UCSD-AML1 (cell line): ENCODE results near the gene ATP6V1F.
A peak's percentile ranks its signal among the peaks of the same experiment; 100 is the strongest.

Experiments
- DNase-seq: peaks from one replicate; lab custom pipeline; 2025; ENCODE audit not compliant: unreplicated experiment; lab: John Stamatoyannopoulos, UW

Gene ATP6V1F

GRCh38 chr7:128867241-128867640 is 4.6 kb downstream of the ATP6V1F start:
- DNase-seq = no peak

GRCh38 chr7:128867842-128868623 is 5.4 kb downstream of the ATP6V1F start:
- DNase-seq = no peak

GRCh38 chr7:128868624-128869137 is 6.0 kb downstream of the ATP6V1F start:
- DNase-seq = no peak

GRCh38 chr7:128869138-128869943 is 6.7 kb downstream of the ATP6V1F start:
- no peak for DNase-seq

GRCh38 chr7:128869944-128870285 is 7.3 kb downstream of the ATP6V1F start:
- DNase-seq = no peak

- no peak for DNase-seq
Observed at GRCh38 chr7:128871050-128871449, 8.4 kb downstream of the ATP6V1F start.

GRCh38 chr7:128872394-128872824 is 9.8 kb downstream of the ATP6V1F start:
- DNase-seq = no peak

GRCh38 chr7:128873234-128873633 is 10.6 kb downstream of the ATP6V1F start:
- no peak for DNase-seq

- DNase-seq = no peak
Observed at GRCh38 chr7:128874140-128875031, 11.7 kb downstream of the ATP6V1F start.

GRCh38 chr7:128875523-128875948 is 12.9 kb downstream of the ATP6V1F start:
- DNase-seq = no peak

- no peak for DNase-seq
Observed at GRCh38 chr7:128876127-128876526, 13.5 kb downstream of the ATP6V1F start.

- DNase-seq = no peak
Observed at GRCh38 chr7:128876586-128876977, 13.9 kb downstream of the ATP6V1F start.

- DNase-seq = no peak
Observed at GRCh38 chr7:128876978-128877755, 14.5 kb downstream of the ATP6V1F start.

- DNase-seq = no peak
Observed at GRCh38 chr7:128877756-128878120, 15.1 kb downstream of the ATP6V1F start.

- DNase-seq = no peak
Observed at GRCh38 chr7:128878226-128879105, 15.8 kb downstream of the ATP6V1F start.

- DNase-seq = no peak
Observed at GRCh38 chr7:128879461-128879938, 16.8 kb downstream of the ATP6V1F start.

- DNase-seq = peak; percentile 25
Observed at GRCh38 chr7:128879939-128880746, 17.5 kb downstream of the ATP6V1F start.

GRCh38 chr7:128880791-128881457 is 18.3 kb downstream of the ATP6V1F start:
- DNase-seq = no peak
